ENCODE measurements around the gene ALAS2.
"Not testable (repeated sequence)": the region's sequence is repeated elsewhere in the genome, so short reads cannot be mapped to it uniquely, and the experiment has no call there.

GRCh38 chrX:55067180-55067579, 36.4 kb upstream of the ALAS2 start:
- not testable (repeated sequence) for TF ChIP-seq CTCF (IDR thresholded peaks at IDR 0.05; ENCODE audit: insufficient read depth, low read length); POLR2AphosphoS5 (IDR thresholded peaks at IDR 0.05; ENCODE audit: low read depth)
